Common myeloid progenitor, CD34-positive (primary cell): ENCODE measurements around the gene BICD1.

Source experiments
- CTCF ChIA-PET: fragments of 350-600 bp; sonication (Branson Sonifier 250); formaldehyde crosslinking; loops from one replicate; lab custom pipeline; 2021; ENCODE audit warnings: antibody characterized with exemption; lab: Charles Lee
- POLR2A ChIA-PET: fragments of 350-600 bp; sonication (Branson Sonifier 250); formaldehyde crosslinking; loops from one replicate; lab custom pipeline; 2021; ENCODE audit warnings: antibody characterized with exemption; lab: Charles Lee
- DNase-seq, 3 donors: peaks; one replicate each; pipeline versions ENCODE4 v3.0.0 to v3.0.0-alpha.2; 2013
- H3K27ac ChIP-seq, 2 experiments: 1 replicate in 1 of 2; 2 replicates in 1 of 2; pipeline ENCODE4 v1.7.0; 2013; ENCODE audit warnings: inconsistent platforms in 2 of 2, low read length in 2 of 2, mild to moderate bottlenecking in 2 of 2, low read depth in 1 of 2, moderate library complexity in 1 of 2; ENCODE audit not compliant: severe bottlenecking in 2 of 2, insufficient read depth in 1 of 2, poor library complexity in 1 of 2
- H3K27me3 ChIP-seq, 5 experiments: replicated peaks in 2 of 5; 1 replicate in 3 of 5; 2 replicates in 2 of 5; pipeline versions ENCODE4 v1.6.1 to v1.7.0; 2013; ENCODE audit warnings: low read length in 4 of 5, mild to moderate bottlenecking in 2 of 5, moderate library complexity in 2 of 5, inconsistent platforms in 1 of 5; ENCODE audit not compliant: insufficient read depth in 5 of 5, control insufficient read depth in 4 of 5
- H3K36me3 ChIP-seq, 4 experiments: 1 replicate in 2 of 4; 2 replicates in 2 of 4; pipeline versions ENCODE4 v1.6.1 to v1.7.0; 2013; ENCODE audit warnings: low read length in 3 of 4, control low read depth in 1 of 4, mild to moderate bottlenecking in 1 of 4; ENCODE audit not compliant: control insufficient read depth in 4 of 4, insufficient read depth in 4 of 4
- H3K4me1 ChIP-seq, 4 experiments: 1 replicate in 3 of 4; 2 replicates in 1 of 4; pipeline versions ENCODE4 v1.6.1 to v1.7.1; 2013; ENCODE audit warnings: low read length in 3 of 4, mild to moderate bottlenecking in 3 of 4, control low read depth in 1 of 4, inconsistent platforms in 1 of 4, moderate library complexity in 1 of 4; ENCODE audit not compliant: control insufficient read depth in 4 of 4, insufficient read depth in 4 of 4; ENCODE audit errors: control extremely low read depth in 1 of 4
- H3K4me3 ChIP-seq, 7 experiments: 1 replicate in 4 of 7; 2 replicates in 3 of 7; pipeline versions ENCODE4 v1.5.1 to v1.7.0; 2013; ENCODE audit warnings: mild to moderate bottlenecking in 7 of 7, low read length in 6 of 7, moderate library complexity in 6 of 7, inconsistent platforms in 2 of 7, low read depth in 2 of 7, control low read depth in 1 of 7; ENCODE audit not compliant: insufficient read depth in 4 of 7, control insufficient read depth in 1 of 7; ENCODE audit errors: extremely low read depth in 1 of 7
- H3K9me3 ChIP-seq, 5 experiments: 1 replicate in 4 of 5; 2 replicates in 1 of 5; pipeline versions ENCODE4 v1.6.1 to v1.7.1; 2013; ENCODE audit warnings: low read length in 4 of 5, mild to moderate bottlenecking in 2 of 5, inconsistent platforms in 1 of 5, low read depth in 1 of 5, moderate library complexity in 1 of 5; ENCODE audit not compliant: control insufficient read depth in 4 of 5, insufficient read depth in 2 of 5; ENCODE audit errors: control extremely low read depth in 1 of 5
- WGBS: methylation state at CpG from one replicate; pipeline ENCODE4 v1.1.5; 2013; ENCODE audit not compliant: insufficient coverage; 5-methylcytosine and 5-hydroxymethylcytosine counted together

Gene BICD1

GRCh38 chr12:32233568-32233967 lies 126.9 kb downstream of the BICD1 start:
- H3K9me3 ChIP-seq: peaks cover 0 to 9% (median 4%) of the 10 kb centered on the region in 5 experiments
- WGBS: 79% methylated on average over 2 of the region's 3 CpGs
- no peak overlapping the region for H3K27ac ChIP-seq
- CTCF ChIA-PET: interaction anchor here (0.6 kb wide), 1 partner anchor 18 kb away, joined by 3 read pairs; no protein-coding TSS in a partner anchor
- no peak overlapping the region for H3K4me3 ChIP-seq
- no peaks in the 10 kb centered on the region for H3K4me1 ChIP-seq
- POLR2A ChIA-PET: no interaction called here
- no peaks in the 10 kb centered on the region for H3K27me3 ChIP-seq
- no peak for DNase-seq
- peaks cover 0 to 7% (median 0%) of the 10 kb centered on the region in 4 experiments for H3K36me3 ChIP-seq

GRCh38 chr12:32235251-32235650 lies 128.6 kb downstream of the BICD1 start:
- H3K9me3 ChIP-seq: peaks cover 0 to 9% (median 4%) of the 10 kb centered on the region in 5 experiments
- CTCF ChIA-PET: interaction anchor here (1.0 kb wide), 1 partner anchor 19 kb away, joined by 3 read pairs; no protein-coding TSS in a partner anchor
- no CpG with 5 or more reads among the region's 2 CpGs for WGBS

GRCh38 chr12:32240162-32240561 lies 133.5 kb downstream of the BICD1 start:
- H3K4me1 ChIP-seq: no peaks in the 10 kb centered on the region
- H3K9me3 ChIP-seq: peaks cover 0 to 9% (median 4%) of the 10 kb centered on the region in 5 experiments
- H3K27me3 ChIP-seq: no peaks in the 10 kb centered on the region
- ChIA-PET POLR2A (interaction anchor here (0.5 kb wide), 1 partner anchor 60 kb away, joined by 3 read pairs; no protein-coding TSS in a partner anchor), CTCF (no interaction called here)
- no peak overlapping the region for H3K4me3 ChIP-seq
- H3K36me3 ChIP-seq: peaks cover 0 to 7% (median 0%) of the 10 kb centered on the region in 4 experiments
- DNase-seq: no peak
- 100% methylated on average over 5 of the region's 5 CpGs for WGBS
- no peak overlapping the region for H3K27ac ChIP-seq

More at GRCh38 chr12:32235251-32235650, 128.6 kb downstream of the BICD1 start:
- no peaks in the 10 kb centered on the region for H3K27me3 ChIP-seq
- H3K4me1 ChIP-seq: no peaks in the 10 kb centered on the region
- peaks cover 0 to 7% (median 0%) of the 10 kb centered on the region in 4 experiments for H3K36me3 ChIP-seq
- H3K4me3 ChIP-seq: no peak overlapping the region
- POLR2A ChIA-PET: no interaction called here
- no peak overlapping the region for H3K27ac ChIP-seq
- no peak for DNase-seq

- DNase-seq: no peak
- CTCF ChIA-PET: no interaction called here
- 100% methylated on average over 1 of the region's 4 CpGs for WGBS
Measured at GRCh38 chr12:32240831-32241230, 134.2 kb downstream of the BICD1 start.

GRCh38 chr12:32242641-32243040 lies 136.0 kb downstream of the BICD1 start:
- POLR2A ChIA-PET: interaction anchor here (0.7 kb wide), 1 partner anchor 62 kb away, joined by 7 read pairs; no protein-coding TSS in a partner anchor
- WGBS: 60% methylated on average over 1 of the region's 2 CpGs
- CTCF ChIA-PET: interaction anchor here (0.6 kb wide), 1 partner anchor 551 kb away, joined by 3 read pairs; no protein-coding TSS in a partner anchor
- Histone ChIP-seq H3K4me3 (no peak overlapping the region), H3K9me3 (peaks cover 0 to 2% (median 0%) of the 10 kb centered on the region in 5 experiments), H3K27ac (no peak overlapping the region), H3K36me3 (no peaks in the 10 kb centered on the region), H3K27me3 (no peaks in the 10 kb centered on the region), H3K4me1 (no peaks in the 10 kb centered on the region)
- no peak for DNase-seq

More at GRCh38 chr12:32240831-32241230, 134.2 kb downstream of the BICD1 start:
- H3K9me3 ChIP-seq: peaks cover 0 to 9% (median 4%) of the 10 kb centered on the region in 5 experiments
- no peak overlapping the region for H3K4me3 ChIP-seq
- POLR2A ChIA-PET: no interaction called here
- H3K27ac ChIP-seq: no peak overlapping the region
- peaks cover 0 to 7% (median 0%) of the 10 kb centered on the region in 4 experiments for H3K36me3 ChIP-seq
- H3K4me1 ChIP-seq: no peaks in the 10 kb centered on the region
- no peaks in the 10 kb centered on the region for H3K27me3 ChIP-seq

GRCh38 chr12:32248441-32249140 lies 141.9 kb downstream of the BICD1 start:
- no peaks in the 10 kb centered on the region for H3K36me3 ChIP-seq
- H3K27ac ChIP-seq: no peak overlapping the region
- H3K4me1 ChIP-seq: no peaks in the 10 kb centered on the region
- no peak for DNase-seq
- H3K4me3 ChIP-seq: no peak overlapping the region
- 100% methylated on average over 4 of the region's 5 CpGs for WGBS
- no peaks in the 10 kb centered on the region for H3K27me3 ChIP-seq
- H3K9me3 ChIP-seq: peaks cover 0 to 4% (median 0%) of the 10 kb centered on the region in 5 experiments
- ChIA-PET CTCF (no interaction called here), POLR2A (no interaction called here)

- Histone ChIP-seq H3K27ac (no peak overlapping the region), H3K4me1 (no peaks in the 10 kb centered on the region), H3K27me3 (no peaks in the 10 kb centered on the region), H3K9me3 (peaks cover 0 to 4% (median 0%) of the 10 kb centered on the region in 5 experiments), H3K4me3 (no peak overlapping the region), H3K36me3 (no peaks in the 10 kb centered on the region)
- 100% methylated on average over 1 of the region's 2 CpGs for WGBS
- no peak for DNase-seq
- ChIA-PET POLR2A (no interaction called here), CTCF (interaction anchor here (0.7 kb wide), 1 partner anchor 124 kb away, joined by 3 read pairs; no protein-coding TSS in a partner anchor)
Measured at GRCh38 chr12:32249777-32250176, 143.1 kb downstream of the BICD1 start.
